HG03442 (cell line): ENCODE measurements around the gene CSNK1D.

Source experiments
- ATAC-seq: cut with Tn5 transposase; IDR thresholded peaks from one replicate; pipeline ENCODE4 v1.9.1; 2021; ENCODE audit warnings: mild to moderate bottlenecking, moderate library complexity; ENCODE audit not compliant: unreplicated experiment

The CSNK1D gene

DNA sequence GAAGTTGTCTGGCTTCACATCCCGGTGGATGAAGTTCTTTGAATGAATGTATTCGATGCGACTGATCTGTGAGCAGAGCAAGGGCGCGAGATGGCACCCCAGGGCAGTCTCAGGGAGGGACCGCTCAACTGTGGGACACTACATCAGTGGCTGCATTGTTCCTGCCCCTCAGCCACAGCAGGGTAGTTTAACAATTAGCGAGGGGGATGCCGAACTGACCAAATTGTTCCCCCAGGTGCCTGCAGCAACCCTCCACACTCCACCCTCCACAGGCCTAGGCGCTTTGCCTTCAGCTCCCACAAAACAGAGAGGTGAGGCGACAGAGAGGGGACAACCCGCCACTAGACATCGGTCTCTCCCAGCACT, 20.3 kb downstream of the CSNK1D start:
- no peak for ATAC-seq

- no peak for ATAC-seq
These were observed 20.9 kb downstream of the CSNK1D start for GRCh38 chr17:82252511-82253178.

- ATAC-seq: no peak
These were observed 22.5 kb downstream of the CSNK1D start for GRCh38 chr17:82250868-82251500.

DNA sequence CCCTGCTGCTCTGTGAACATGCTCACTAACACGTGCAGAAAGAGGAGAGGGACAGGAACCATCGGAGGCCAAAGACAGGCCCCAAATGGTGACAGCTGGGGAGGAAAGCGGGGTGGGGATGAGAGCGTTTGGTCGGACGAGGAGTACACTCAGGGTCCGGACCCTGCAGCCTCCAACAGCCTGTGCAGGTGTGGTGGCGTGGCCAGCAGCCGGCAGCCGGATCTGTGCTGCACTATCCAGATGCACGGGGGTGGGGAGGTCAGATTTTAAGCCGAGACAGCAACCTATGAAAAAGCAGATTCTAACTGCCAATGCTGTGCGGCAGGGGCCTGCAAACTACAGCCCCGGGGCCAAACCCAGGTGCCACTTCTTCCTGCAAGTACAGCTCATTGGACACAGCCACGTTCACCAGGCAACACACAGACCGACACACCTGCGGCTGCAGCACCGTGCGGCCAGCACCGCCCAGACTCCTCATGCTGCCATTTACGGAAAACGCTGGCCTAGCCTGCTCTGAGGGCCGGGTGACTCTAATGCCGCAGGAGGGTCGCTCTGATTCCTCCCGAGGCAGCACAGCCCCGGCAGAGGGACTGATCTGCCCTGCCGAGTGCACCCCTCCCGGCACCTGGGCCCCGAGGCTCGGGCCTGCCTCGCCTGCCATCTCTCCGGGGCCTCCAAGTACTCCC, 23.5 kb downstream of the CSNK1D start:
- ATAC-seq: no peak

DNA sequence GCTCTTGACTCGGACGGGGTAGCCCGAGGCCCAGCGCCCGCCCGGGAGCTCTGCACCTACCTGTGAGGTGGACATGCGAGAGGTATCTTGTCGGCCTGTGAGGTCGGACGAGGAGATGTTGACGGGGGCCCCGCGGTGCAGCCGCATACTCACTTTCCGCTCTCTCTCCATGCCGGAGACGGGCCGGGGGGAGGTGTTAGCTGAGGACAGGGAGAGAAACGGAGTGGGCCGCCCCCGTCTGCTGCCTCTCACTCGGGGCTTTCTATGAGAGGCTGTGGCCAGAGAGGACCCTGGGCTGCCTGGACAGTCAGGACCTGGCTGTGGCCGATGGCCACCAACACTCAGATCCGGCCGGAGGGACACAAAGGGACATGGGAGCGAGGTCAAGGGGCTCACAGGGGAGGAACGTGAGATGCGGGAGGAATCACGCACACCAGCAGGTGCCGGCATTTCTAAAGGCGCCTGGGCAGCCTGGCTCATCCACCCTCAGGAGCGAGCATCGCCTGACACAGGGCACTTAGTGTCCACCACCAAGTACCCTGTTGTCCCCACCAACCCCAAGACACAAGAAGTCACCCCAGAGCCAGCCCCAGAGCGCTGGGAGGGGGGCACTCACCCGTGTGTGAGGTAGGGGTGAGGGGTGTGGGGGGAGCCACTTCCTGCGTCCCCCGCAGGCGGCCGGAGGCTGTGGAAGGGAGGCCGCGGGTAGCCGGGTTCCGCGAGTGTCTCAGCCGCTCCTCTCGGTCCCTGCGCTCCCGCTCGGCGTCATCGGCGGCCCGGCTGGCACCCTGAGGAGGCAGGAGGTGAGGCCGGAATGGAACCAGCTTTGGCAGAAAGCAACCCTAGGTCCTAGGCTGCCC, 24.5 kb downstream of the CSNK1D start:
- no peak for ATAC-seq

- ATAC-seq: no peak
These were observed 25.4 kb downstream of the CSNK1D start for GRCh38 chr17:82247856-82248671.

- ATAC-seq: no peak
These were observed 26.2 kb downstream of the CSNK1D start for GRCh38 chr17:82247182-82247823.

DNA sequence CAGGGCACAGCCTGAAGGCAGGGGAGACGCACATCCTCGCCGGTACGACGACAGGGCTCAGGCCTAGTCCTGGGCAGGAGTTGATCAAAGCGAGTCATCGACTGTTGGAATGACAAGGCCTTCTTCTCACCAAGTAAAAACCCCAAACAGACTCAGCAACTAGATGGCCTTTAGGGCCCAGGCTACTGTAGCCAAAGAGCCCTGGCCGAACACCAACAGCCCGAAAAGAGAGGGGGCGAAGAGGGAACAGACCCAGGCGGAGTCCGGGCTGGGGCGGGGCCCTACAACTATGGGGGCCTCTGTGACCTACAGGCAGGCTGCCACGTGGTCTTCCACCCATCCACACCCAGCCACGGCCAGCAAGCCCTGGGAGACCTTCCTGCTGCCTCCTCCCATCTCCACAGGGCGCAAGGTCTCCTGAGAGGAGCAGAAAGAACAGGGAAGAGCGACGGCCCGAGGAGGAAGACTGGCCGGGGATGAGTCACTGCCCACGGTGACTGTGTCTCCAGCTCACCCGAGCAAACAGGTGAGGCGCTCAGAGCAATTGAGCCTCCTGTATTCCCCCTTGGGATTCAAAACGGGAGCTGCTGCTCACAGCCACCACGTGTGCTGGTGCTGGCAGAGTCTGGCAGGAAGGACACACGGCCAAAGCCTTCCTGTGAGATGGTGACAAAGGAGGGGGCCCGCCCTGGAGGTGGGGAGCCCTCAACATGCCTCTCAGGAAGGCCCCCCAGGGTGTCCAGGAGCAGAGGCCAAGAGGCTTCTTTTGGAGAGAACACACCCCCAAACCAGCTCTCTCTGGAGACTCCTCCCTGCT, 26.9 kb downstream of the CSNK1D start:
- no peak for ATAC-seq

DNA sequence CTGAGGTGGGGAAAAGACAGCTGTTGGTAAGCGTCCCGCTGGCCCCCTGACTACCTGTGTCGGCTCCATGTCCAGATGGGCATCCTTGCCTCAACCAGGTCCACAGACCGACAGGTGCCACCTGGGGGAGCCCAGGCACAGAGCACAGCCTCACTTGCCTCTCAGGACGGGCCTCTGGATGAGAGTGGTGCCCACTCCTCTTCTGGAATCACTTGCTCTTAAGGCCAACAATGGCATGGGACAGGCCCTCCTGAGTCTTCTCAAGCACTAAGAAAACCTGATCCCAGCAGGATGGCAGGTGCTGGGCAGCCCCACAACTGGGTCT, 27.5 kb downstream of the CSNK1D start:
- ATAC-seq: no peak

DNA sequence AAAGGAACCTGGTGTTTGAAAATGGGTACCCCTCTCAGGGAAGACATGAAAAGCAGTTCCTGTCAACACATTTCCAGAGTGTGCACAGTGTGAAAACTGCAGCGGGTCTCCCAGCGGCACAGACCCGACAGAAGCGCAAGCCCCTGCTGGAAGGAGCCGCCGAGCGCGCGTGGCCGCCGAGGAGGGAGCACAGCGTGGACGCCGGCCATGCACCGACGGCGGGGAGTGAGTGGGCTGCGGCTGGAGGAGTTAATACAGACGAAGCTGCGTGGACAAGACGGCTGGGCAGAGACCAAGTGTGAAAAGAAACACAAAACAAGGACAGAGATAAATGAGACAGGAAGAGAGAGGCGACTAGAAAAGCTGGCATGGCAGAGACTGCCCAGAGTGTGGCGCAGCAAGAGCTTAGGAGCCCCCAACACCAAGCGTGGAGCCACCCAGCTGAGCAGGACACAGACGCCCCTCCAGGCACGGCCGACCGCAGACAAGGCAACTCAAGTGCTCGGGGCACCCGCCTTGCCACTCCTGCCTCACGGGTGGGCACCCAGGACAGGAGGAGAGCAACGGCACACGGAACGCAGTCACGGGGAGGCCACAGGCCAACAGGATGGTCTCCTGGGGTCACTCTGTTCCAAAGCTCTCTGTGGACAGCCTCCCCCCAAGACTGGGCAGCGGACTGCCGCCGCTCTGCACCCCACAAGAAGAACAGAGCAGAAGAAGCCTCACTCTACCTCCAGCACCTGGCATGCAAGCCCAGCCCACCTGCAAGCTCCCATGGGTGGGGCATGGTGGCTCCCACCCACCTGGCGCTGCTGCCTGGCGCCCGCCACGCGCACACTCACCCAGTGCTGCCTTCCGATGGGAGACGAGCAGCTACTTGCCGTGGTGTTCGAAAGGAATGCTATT, 28.1 kb downstream of the CSNK1D start:
- ATAC-seq: no peak

DNA sequence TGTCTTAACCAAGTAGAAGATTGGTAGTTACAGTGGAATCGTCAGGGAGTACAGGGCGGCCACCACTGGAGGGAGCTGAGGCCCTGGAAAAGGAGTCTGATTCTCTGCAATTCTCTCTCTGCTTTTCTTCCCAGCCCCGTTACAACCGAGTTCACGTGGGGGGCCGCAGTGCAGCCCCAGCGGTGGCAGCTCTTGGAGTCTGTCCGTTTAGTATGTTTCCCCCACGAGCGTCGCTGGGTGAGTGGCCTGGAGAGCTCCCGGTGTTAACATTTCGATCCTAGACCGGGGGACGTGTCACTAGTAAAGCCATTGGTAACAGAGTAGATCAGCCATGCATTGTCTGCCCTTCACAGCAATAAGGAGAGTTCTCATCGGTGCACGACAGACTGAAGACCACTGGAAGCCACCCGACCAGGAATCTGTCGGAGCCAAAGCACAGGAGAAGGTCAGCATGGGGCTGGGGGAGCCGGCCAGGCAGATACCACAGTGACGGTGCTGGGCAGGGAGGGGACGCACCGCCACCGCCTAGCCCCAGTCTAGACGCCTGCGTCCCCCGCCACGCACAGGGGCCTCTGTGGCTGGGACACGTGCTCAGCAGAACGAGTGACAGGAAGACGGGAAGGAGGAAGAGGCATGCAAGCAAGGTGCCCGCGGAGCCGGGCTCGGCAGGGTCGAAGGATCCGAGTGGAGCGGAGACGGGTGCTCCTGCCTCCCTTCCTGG, 28.9 kb downstream of the CSNK1D start:
- no peak for ATAC-seq

DNA sequence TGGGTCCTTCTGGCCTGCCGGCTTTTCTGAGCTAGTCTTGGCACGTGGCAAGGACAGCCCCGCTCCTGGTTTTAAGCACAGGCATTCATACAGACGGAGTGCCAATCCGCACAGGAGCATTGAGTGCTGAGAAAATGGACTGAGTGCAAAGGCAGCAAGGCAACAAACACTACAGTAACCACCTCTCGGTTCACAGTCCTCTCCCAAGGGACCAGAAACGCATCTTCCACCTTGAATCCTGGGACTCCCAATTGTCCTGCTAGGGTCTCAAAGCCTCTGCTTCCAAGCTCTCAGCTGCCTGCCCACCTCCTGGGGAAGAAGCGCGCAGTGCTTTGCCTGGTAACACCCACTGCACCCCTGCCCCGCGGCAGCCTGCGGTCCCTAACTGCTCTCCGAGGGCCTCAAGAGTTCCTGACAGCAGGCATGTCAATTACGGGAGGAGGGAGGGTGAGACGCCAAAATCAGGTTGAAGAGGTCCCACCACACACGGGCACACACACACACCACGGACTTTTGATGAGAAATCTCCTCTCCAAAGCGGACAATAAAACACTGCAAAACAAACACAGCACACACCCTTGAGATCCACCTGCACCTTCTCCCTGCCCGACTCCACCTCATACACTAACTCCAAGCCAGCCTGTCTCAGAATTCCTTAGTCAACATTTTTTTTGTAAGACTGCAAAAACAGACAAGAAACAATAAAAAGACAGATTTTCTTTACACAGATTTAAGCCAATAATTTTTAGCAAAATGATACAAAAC, 29.7 kb downstream of the CSNK1D start:
- no peak for ATAC-seq

- ATAC-seq: no peak
These were observed 30.4 kb downstream of the CSNK1D start for GRCh38 chr17:82242977-82243647.

DNA sequence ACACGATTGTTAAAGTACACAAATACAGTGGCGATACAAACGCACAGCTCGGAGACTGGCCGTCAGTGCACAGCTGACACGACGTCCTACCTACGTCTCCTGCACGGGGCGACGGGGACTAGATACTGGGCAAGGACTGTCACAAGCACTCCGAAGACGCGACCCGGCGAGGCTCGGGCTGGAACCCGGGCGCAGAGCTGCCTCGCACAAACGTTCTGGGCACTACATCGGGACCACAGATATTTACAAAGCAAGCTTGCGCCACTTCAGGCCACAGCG, 30.9 kb downstream of the CSNK1D start:
- ATAC-seq: no peak

DNA sequence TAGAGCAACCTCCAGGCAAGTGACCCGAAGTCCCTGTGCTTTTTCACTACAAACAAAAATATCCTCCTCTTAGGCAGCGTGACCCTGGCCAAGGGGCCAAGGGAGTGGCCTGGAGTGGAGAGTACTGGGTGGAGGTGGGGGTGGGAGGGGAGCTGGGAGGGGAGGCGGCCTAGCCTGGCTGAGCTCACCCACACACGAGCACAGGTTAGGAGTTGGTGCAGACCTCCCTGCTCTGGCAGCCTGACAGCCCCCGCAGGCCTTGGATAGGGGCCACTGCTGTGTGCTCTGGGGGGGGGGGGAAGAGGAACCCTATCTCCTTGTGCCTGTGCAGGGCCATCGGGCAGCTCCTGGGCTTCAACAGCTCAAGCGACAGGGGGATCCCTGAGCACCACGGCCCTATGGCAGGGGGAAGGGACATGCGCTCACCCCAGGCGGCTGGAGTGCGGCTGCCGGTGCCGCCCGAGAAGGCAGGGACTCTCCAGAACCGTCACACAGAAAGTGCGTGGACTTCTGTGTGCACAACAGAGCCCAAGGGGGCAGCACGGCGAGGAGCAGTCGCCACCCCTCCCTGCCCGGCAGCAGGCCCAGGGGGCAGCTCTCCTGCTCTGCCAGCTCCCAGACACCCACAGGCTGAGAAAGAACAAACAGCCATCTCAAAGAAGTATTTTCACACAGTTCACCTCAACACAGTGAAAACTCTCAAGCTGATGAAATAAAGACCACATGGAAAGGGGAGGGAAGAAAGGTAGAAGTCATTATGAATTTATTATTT, 31.4 kb downstream of the CSNK1D start:
- no peak for ATAC-seq
